Stimulated activated CD4-positive, alpha-beta T cell treated with anti-CD3 and anti-CD28 coated beads, Interleukin-12 subunit alpha, Interleukin-12 subunit beta, amount 100 ng/mL, for 24 hours (primary cell): ENCODE data around the gene DDX47.
"Not testable (repeated sequence)": the region's sequence is repeated elsewhere in the genome, so short reads cannot be mapped to it uniquely, and the experiment has no call there.

Experiments used
- DNase-seq, 2 experiments: peaks; one replicate each; pipeline ENCODE4 v3.0.0-alpha.2; 2020; ENCODE audit warnings: low read depth in 2 of 2

DDX47 gene

GRCh38 chr12:12796928-12797793, 16.0 kb upstream of the DDX47 start:
- DNase-seq = no peak

GRCh38 chr12:12797794-12798152, 15.4 kb upstream of the DDX47 start:
- no peak for DNase-seq

GRCh38 chr12:12798480-12798879, 14.7 kb upstream of the DDX47 start:
- DNase-seq = no peak

GRCh38 chr12:12799163-12799920, 13.8 kb upstream of the DDX47 start:
- no peak for DNase-seq

- DNase-seq = no peak
These were observed 12.6 kb upstream of the DDX47 start for GRCh38 chr12:12800406-12801180.

GRCh38 chr12:12801656-12802055, 11.5 kb upstream of the DDX47 start:
- DNase-seq = not testable (repeated sequence)

- no peak for DNase-seq
These were observed 10.0 kb upstream of the DDX47 start for GRCh38 chr12:12803186-12803585.

GRCh38 chr12:12804011-12804410, 9.1 kb upstream of the DDX47 start:
- DNase-seq = no peak

- DNase-seq = no peak
These were observed 8.7 kb upstream of the DDX47 start for GRCh38 chr12:12804432-12804886.

GRCh38 chr12:12806784-12807516, 6.2 kb upstream of the DDX47 start:
- DNase-seq = no peak

GRCh38 chr12:12807517-12807903, 5.6 kb upstream of the DDX47 start:
- not testable (repeated sequence) for DNase-seq

GRCh38 chr12:12807970-12808702, 5.0 kb upstream of the DDX47 start:
- no peak for DNase-seq

- no peak for DNase-seq
These were observed 2.6 kb upstream of the DDX47 start for GRCh38 chr12:12810553-12811021.

GRCh38 chr12:12811343-12811742, 1.8 kb upstream of the DDX47 start:
- DNase-seq = no peak

- DNase-seq = no peak
These were observed 972 bp upstream of the DDX47 start for GRCh38 chr12:12812174-12812573.

- no peak for DNase-seq
These were observed 477 bp upstream of the DDX47 start for GRCh38 chr12:12812618-12813119.

GRCh38 chr12:12817616-12818015, 4.5 kb downstream of the DDX47 start:
- no peak for DNase-seq

GRCh38 chr12:12818701-12819100, 5.6 kb downstream of the DDX47 start:
- DNase-seq = no peak

GRCh38 chr12:12819221-12819620, 6.1 kb downstream of the DDX47 start:
- no peak for DNase-seq

GRCh38 chr12:12819752-12820311, 6.7 kb downstream of the DDX47 start:
- no peak for DNase-seq
